Measurements from ENCODE around the gene GMNN.

GRCh38 chr6:24742216-24742738 is 32.5 kb upstream of the GMNN start:
- TF ChIP-seq, protein P1, sequence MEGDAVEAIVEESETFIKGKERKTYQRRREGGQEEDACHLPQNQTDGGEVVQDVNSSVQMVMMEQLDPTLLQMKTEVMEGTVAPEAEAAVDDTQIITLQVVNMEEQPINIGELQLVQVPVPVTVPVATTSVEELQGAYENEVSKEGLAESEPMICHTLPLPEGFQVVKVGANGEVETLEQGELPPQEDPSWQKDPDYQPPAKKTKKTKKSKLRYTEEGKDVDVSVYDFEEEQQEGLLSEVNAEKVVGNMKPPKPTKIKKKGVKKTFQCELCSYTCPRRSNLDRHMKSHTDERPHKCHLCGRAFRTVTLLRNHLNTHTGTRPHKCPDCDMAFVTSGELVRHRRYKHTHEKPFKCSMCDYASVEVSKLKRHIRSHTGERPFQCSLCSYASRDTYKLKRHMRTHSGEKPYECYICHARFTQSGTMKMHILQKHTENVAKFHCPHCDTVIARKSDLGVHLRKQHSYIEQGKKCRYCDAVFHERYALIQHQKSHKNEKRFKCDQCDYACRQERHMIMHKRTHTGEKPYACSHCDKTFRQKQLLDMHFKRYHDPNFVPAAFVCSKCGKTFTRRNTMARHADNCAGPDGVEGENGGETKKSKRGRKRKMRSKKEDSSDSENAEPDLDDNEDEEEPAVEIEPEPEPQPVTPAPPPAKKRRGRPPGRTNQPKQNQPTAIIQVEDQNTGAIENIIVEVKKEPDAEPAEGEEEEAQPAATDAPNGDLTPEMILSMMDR (conservative IDR thresholded peaks at IDR 0.05; ENCODE audit: low read length) = no peak
- no peak for TF ChIP-seq EZH2phosphoT487 (IDR thresholded peaks at IDR 0.05; ENCODE audit: borderline replicate concordance)

Measured in Loucy (cell line).